Sigmoid colon (tissue), 4 donors: Measurements from ENCODE around the gene SRP72.

Source experiments
- CTCF ChIP-seq, 4 experiments: fragments of 450-650 bp in 3 of 4; fragments of 200-600 bp in 1 of 4; IDR thresholded peaks; one replicate each; pipeline ENCODE4 v1.5.1; 2016 to 2019; ENCODE audit warnings: antibody characterized with exemption in 4 of 4, mild to moderate bottlenecking in 3 of 4, moderate library complexity in 2 of 4
- EP300 ChIP-seq, 4 donors: sonication (generic); formaldehyde crosslinking; IDR thresholded peaks; one replicate each; pipeline ENCODE4 v1.6.1; 2017; ENCODE audit warnings: antibody characterized with exemption in 4 of 4

- TF ChIP-seq EP300 (IDR thresholded peaks at IDR 0.05) = no peak
- no peak for TF ChIP-seq CTCF (IDR thresholded peaks at IDR 0.05)
These were observed 38.1 kb downstream of the SRP72 start, which contains the start of gene ARL9 for GRCh38 chr4:56505269-56506130.
